GM12878 (cell line): ENCODE results near the gene NFAT5.

Source experiments
- BRCA1 ChIP-seq: IDR thresholded peaks from 2 replicates; pipeline ENCODE4 v1.6.1; 2011; ENCODE audit warnings: low read depth, low read length, improper control_type of control experiment
- CREM ChIP-seq: IDR thresholded peaks from 2 replicates; pipeline ENCODE4 v1.6.1; 2014; ENCODE audit warnings: antibody characterized with exemption, low read depth
- CTCF ChIP-seq, 3 experiments: IDR thresholded peaks in 2 of 3; conservative IDR thresholded peaks in 1 of 3; 2 replicates each; pipeline ENCODE4 v1.5.1; 2011; ENCODE audit warnings: low read depth in 3 of 3, low read length in 3 of 3, mild to moderate bottlenecking in 3 of 3, control low read depth in 2 of 3, moderate library complexity in 2 of 3, inconsistent platforms in 1 of 3, mixed read lengths in 1 of 3; ENCODE audit not compliant: control insufficient read depth in 2 of 3, insufficient read depth in 1 of 3; ENCODE audit errors: extremely low read depth in 1 of 3
- EZH2 ChIP-seq: IDR thresholded peaks from 2 replicates; pipeline ENCODE4 v1.6.1; 2012; ENCODE audit warnings: low read depth, mild to moderate bottlenecking, control low read depth, inconsistent platforms, low read length, borderline replicate concordance; ENCODE audit not compliant: control insufficient read depth
- FOXK2 ChIP-seq: fragments of 450-650 bp; IDR thresholded peaks from 2 replicates; pipeline ENCODE4 v1.6.1; 2017; ENCODE audit warnings: mild to moderate bottlenecking, moderate library complexity
- MYC ChIP-seq: IDR thresholded peaks from 2 replicates; pipeline ENCODE4 v1.6.1; 2011; ENCODE audit warnings: mild to moderate bottlenecking, low read length, moderate library complexity, inconsistent platforms; ENCODE audit not compliant: insufficient read depth, insufficient replicate concordance, insufficient read length, severe bottlenecking
- POLR2A ChIP-seq: IDR thresholded peaks from 2 replicates; pipeline ENCODE4 v1.6.1; 2011; ENCODE audit warnings: low read depth, mild to moderate bottlenecking, low read length
- SMC3 ChIP-seq: IDR thresholded peaks from 2 replicates; pipeline ENCODE4 v1.6.1; 2011; ENCODE audit warnings: low read length, improper control_type of control experiment, borderline replicate concordance
- TARDBP ChIP-seq: IDR thresholded peaks from 2 replicates; pipeline ENCODE4 v1.6.1; 2016; ENCODE audit warnings: borderline replicate concordance
- USF2 ChIP-seq: IDR thresholded peaks from 2 replicates; pipeline ENCODE4 v1.6.1; 2011; ENCODE audit warnings: low read depth, low read length, improper control_type of control experiment, borderline replicate concordance
- ZNF274 ChIP-seq: IDR thresholded peaks from one replicate; pipeline ENCODE4 v1.8.0; 2011; ENCODE audit not compliant: insufficient read length, insufficient read depth
- TF ChIP-seq, protein P1 (sequence below): fragments of 450-650 bp; IDR thresholded peaks from 2 replicates; pipeline ENCODE4 v1.6.1; 2017; ENCODE audit warnings: low read depth, mild to moderate bottlenecking, moderate library complexity

GRCh38 chr16:69522732-69523404, 42.9 kb upstream of the NFAT5 start:
- TF ChIP-seq, protein P1, sequence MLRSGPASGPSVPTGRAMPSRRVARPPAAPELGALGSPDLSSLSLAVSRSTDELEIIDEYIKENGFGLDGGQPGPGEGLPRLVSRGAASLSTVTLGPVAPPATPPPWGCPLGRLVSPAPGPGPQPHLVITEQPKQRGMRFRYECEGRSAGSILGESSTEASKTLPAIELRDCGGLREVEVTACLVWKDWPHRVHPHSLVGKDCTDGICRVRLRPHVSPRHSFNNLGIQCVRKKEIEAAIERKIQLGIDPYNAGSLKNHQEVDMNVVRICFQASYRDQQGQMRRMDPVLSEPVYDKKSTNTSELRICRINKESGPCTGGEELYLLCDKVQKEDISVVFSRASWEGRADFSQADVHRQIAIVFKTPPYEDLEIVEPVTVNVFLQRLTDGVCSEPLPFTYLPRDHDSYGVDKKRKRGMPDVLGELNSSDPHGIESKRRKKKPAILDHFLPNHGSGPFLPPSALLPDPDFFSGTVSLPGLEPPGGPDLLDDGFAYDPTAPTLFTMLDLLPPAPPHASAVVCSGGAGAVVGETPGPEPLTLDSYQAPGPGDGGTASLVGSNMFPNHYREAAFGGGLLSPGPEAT, result no peak
- TF ChIP-seq EZH2 (no peak), BRCA1 (no peak), MYC (no peak), CTCF (IDR thresholded peaks at IDR 0.05 in 2 of 3, conservative IDR thresholded peaks at IDR 0.05 in 1 of 3; ENCODE audit: control insufficient read depth in 2 of 3, extremely low read depth in 1 of 3, insufficient read depth in 1 of 3, low read depth in 3 of 3, low read length in 3 of 3) (no peak), CREM (no peak), SMC3 (no peak), POLR2A (no peak), USF2 (no peak; the same call in 1 of the 2 replicates), FOXK2 (no peak), ZNF274 (no peak), TARDBP (no peak)
